Astrocyte (in vitro differentiated cells and primary cell): ENCODE data around the gene COL24A1. TPM values are rescaled to one million over a fixed set of nuclear protein-coding genes. Genes with fewer than 3 reads are reported as not detected.

Source experiments
- DNase-seq: peaks from one replicate; pipeline ENCODE4 v3.0.0-alpha.2; 2010; ENCODE audit warnings: low read depth
- FAIRE-seq: peaks from 2 replicates; lab custom pipeline; 2011; peaks lifted over from hg19 to GRCh38; lab: Jason Lieb, UNC
- H2AFZ ChIP-seq: 2 replicates; pipeline ENCODE4 v1.6.0; 2012; ENCODE audit warnings: low read depth, low read length, inconsistent platforms
- H3K27ac ChIP-seq: 2 replicates; pipeline ENCODE4 v1.5.1; 2011; ENCODE audit warnings: low read depth, low read length, inconsistent platforms
- H3K27me3 ChIP-seq: 2 replicates; pipeline ENCODE4 v1.6.0; 2011; ENCODE audit warnings: low read length, inconsistent platforms; ENCODE audit not compliant: insufficient read depth
- H3K36me3 ChIP-seq: 2 replicates; pipeline ENCODE4 v1.5.1; 2011; ENCODE audit warnings: low read length, inconsistent platforms; ENCODE audit not compliant: insufficient read depth
- H3K4me1 ChIP-seq: 2 replicates; pipeline ENCODE4 v1.5.1; 2011; ENCODE audit warnings: low read length, inconsistent platforms; ENCODE audit not compliant: insufficient read depth
- H3K4me2 ChIP-seq: 2 replicates; pipeline ENCODE4 v1.6.0; 2012; ENCODE audit warnings: low read length, inconsistent platforms
- H3K4me3 ChIP-seq: 2 replicates; pipeline ENCODE4 v1.5.1; 2011; ENCODE audit warnings: low read depth, mild to moderate bottlenecking, low read length, inconsistent platforms; ENCODE audit not compliant: insufficient read depth
- H3K79me2 ChIP-seq: 2 replicates; pipeline ENCODE4 v1.6.0; 2012; ENCODE audit warnings: mild to moderate bottlenecking, low read length, inconsistent platforms; ENCODE audit not compliant: insufficient read depth
- H3K9ac ChIP-seq: 2 replicates; pipeline ENCODE4 v1.6.0; 2012; ENCODE audit warnings: mild to moderate bottlenecking, low read length, inconsistent platforms
- H3K9me3 ChIP-seq: 2 replicates; pipeline ENCODE4 v1.5.1; 2012; ENCODE audit warnings: low read depth, mild to moderate bottlenecking, low read length, inconsistent platforms; ENCODE audit not compliant: insufficient read depth
- H4K20me1 ChIP-seq: 2 replicates; pipeline ENCODE4 v1.6.0; 2012; ENCODE audit warnings: low read length, inconsistent platforms; ENCODE audit not compliant: insufficient read depth
- H3K27ac Mint-ChIP-seq: one replicate; pipeline ENCODE4 v1.8.0; 2021; ENCODE audit warnings: mild to moderate bottlenecking, mixed read lengths; ENCODE audit not compliant: unreplicated experiment
- H3K27me3 Mint-ChIP-seq: one replicate; pipeline ENCODE4 v1.8.0; 2021; ENCODE audit warnings: low read depth, mixed read lengths; ENCODE audit not compliant: unreplicated experiment
- H3K36me3 Mint-ChIP-seq: one replicate; pipeline ENCODE4 v1.8.0; 2021; ENCODE audit warnings: low read depth, mixed read lengths; ENCODE audit not compliant: unreplicated experiment
- H3K4me1 Mint-ChIP-seq: one replicate; pipeline ENCODE4 v1.8.0; 2021; ENCODE audit warnings: low read depth, mixed read lengths; ENCODE audit not compliant: unreplicated experiment
- H3K4me3 Mint-ChIP-seq: one replicate; pipeline ENCODE4 v1.8.0; 2021; ENCODE audit warnings: mild to moderate bottlenecking, moderate library complexity, mixed read lengths; ENCODE audit not compliant: unreplicated experiment
- H3K9me3 Mint-ChIP-seq: one replicate; pipeline ENCODE4 v1.8.0; 2021; ENCODE audit warnings: mild to moderate bottlenecking, mixed read lengths; ENCODE audit not compliant: unreplicated experiment
- CTCF ChIP-seq: IDR thresholded peaks from 2 replicates; pipeline ENCODE4 v1.5.1; 2011; ENCODE audit warnings: low read depth, mild to moderate bottlenecking, inconsistent platforms, low read length, moderate library complexity; ENCODE audit not compliant: insufficient read depth
- EZH2 ChIP-seq: IDR thresholded peaks from 2 replicates; pipeline ENCODE4 v1.6.1; 2012; ENCODE audit warnings: mild to moderate bottlenecking, low read length, inconsistent platforms; ENCODE audit not compliant: insufficient read depth
- total RNA-seq: library from RNA; stranded (reverse); gene quantifications from 2 replicates; pipeline ENCODE4 v1.2.1, GENCODE V29; 2021

The COL24A1 gene
- total RNA-seq, 1 donor from 2014 or later, result 5.6 TPM

GRCh38 chr1:85683292-85684025, 473.1 kb downstream of the COL24A1 start:
- no peak overlapping the region for H2AFZ ChIP-seq

GRCh38 chr1:85681087-85681486, 475.5 kb downstream of the COL24A1 start:
- H3K4me1 Mint-ChIP-seq, result peaks cover 3% of the 10 kb centered on the region
- no peaks in the 10 kb centered on the region for H3K9me3 Mint-ChIP-seq
- Histone ChIP-seq H3K36me3 (peaks cover 18% of the 10 kb centered on the region), H4K20me1 (no peaks in the 10 kb centered on the region), H3K9ac (no peak overlapping the region), H2AFZ (no peak overlapping the region), H3K4me3 (no peak overlapping the region), H3K27me3 (no peaks in the 10 kb centered on the region), H3K27ac (peak overlapping the region; percentile 11), H3K79me2 (peaks cover 11% of the 10 kb centered on the region), H3K4me1 (no peaks in the 10 kb centered on the region), H3K4me2 (no peak overlapping the region), H3K9me3 (no peaks in the 10 kb centered on the region)
- peak overlapping the region; percentile 96 for H3K27ac Mint-ChIP-seq
- H3K27me3 Mint-ChIP-seq, result no peaks in the 10 kb centered on the region
- FAIRE-seq (no peak), DNase-seq (peak; percentile 69)
- H3K4me3 Mint-ChIP-seq, result no peak overlapping the region
- TF ChIP-seq CTCF (no peak), EZH2 (no peak)
- H3K36me3 Mint-ChIP-seq, result peaks cover 19% of the 10 kb centered on the region

More at GRCh38 chr1:85683292-85684025, 473.1 kb downstream of the COL24A1 start:
- Mint-ChIP-seq H3K4me3 (no peak overlapping the region), H3K27me3 (no peaks in the 10 kb centered on the region), H3K36me3 (peaks cover 13% of the 10 kb centered on the region), H3K9me3 (no peaks in the 10 kb centered on the region), H3K27ac (no peak overlapping the region), H3K4me1 (peaks cover 3% of the 10 kb centered on the region)
- Histone ChIP-seq H4K20me1 (no peaks in the 10 kb centered on the region), H3K36me3 (peaks cover under 1% of the 10 kb centered on the region), H3K9me3 (no peaks in the 10 kb centered on the region), H3K79me2 (peaks cover 24% of the 10 kb centered on the region), H3K4me1 (no peaks in the 10 kb centered on the region), H3K4me3 (no peak overlapping the region), H3K27ac (no peak overlapping the region), H3K4me2 (no peak overlapping the region), H3K9ac (no peak overlapping the region), H3K27me3 (no peaks in the 10 kb centered on the region)
- TF ChIP-seq CTCF (no peak), EZH2 (no peak)
- DNase-seq (no peak), FAIRE-seq (no peak)

Other genes starting within 250 kb of the COL24A1 start
- gene ODF2L, start 239.6 kb upstream of the COL24A1 start, total RNA-seq, result 42.8 and 44.7 TPM in 2 replicates